K562 (cell line): ENCODE measurements around the gene NEIL1. TPM values are rescaled to one million over a fixed set of nuclear protein-coding genes. Genes with fewer than 3 reads are reported as not detected.

Experiments
- ATAC-seq: fragments of 200-7000 bp; cut with Tn5 transposase; 3 replicates; pipeline ENCODE4 v1.9.1; 2020; ENCODE audit warnings: moderate library complexity
- BruUV-seq: library from RNA; stranded (reverse); fragments of 400-500 nt; replicated peaks from 2 replicates; lab custom pipeline; 2021; lab: Mats Ljungman, UMichigan
- CTCF ChIA-PET: fragments of 300-600 bp; formaldehyde crosslinking; extraction: SDS; loops from one replicate; lab custom pipeline; 2021; ENCODE audit warnings: low intra/inter-chr PET ratio; lab: Yijun Ruan, JAX
- POLR2A ChIA-PET: fragments of 300-600, 350-650 bp; sonication (Branson Sonifier 250); formaldehyde crosslinking; extraction: SDS; loops from one replicate; lab custom pipeline; 2021; ENCODE audit warnings: antibody characterized with exemption, inconsistent platforms; lab: Yijun Ruan, JAX
- DNase-seq, 4 experiments: peaks; one replicate each; pipeline versions ENCODE4 v3.0.0 to v3.0.0-alpha.2; 2011 to 2018; ENCODE audit warnings: low spot score in 3 of 4, mixed read lengths in 3 of 4; ENCODE audit errors: extremely low read depth in 1 of 4
- FAIRE-seq: peaks from 2 replicates; lab custom pipeline; 2011; peaks lifted over from hg19 to GRCh38; lab: Jason Lieb, UNC
- H2AFZ ChIP-seq: 2 replicates; pipeline ENCODE4 v1.6.0; 2011; ENCODE audit warnings: low read depth, low read length, control low read depth, inconsistent platforms
- H3K27ac ChIP-seq: fragments of 200-600 bp; 3 replicates; pipeline ENCODE4 v1.8.0; 2011; ENCODE audit warnings: low read depth, mild to moderate bottlenecking, control low read depth, inconsistent platforms, low read length, moderate library complexity, mixed read lengths; ENCODE audit errors: extremely low read depth
- H3K27me3 ChIP-seq, 2 experiments: fragments of 300-600 bp in 1 of 2; 2 replicates in 1 of 2; 3 replicates in 1 of 2; pipeline versions ENCODE4 v1.6.0 to v1.8.0; 2011; ENCODE audit warnings: inconsistent platforms in 2 of 2, low read length in 2 of 2, mild to moderate bottlenecking in 1 of 2, mixed read lengths in 1 of 2, moderate library complexity in 1 of 2; ENCODE audit not compliant: control insufficient read depth in 2 of 2, insufficient read depth in 2 of 2
- H3K36me3 ChIP-seq: fragments of 300-600 bp; 3 replicates; pipeline ENCODE4 v1.8.0; 2011; ENCODE audit warnings: mild to moderate bottlenecking, low read length, inconsistent platforms; ENCODE audit not compliant: control insufficient read depth, insufficient read depth
- H3K4me1 ChIP-seq, 2 experiments: fragments of 200-600 bp in 1 of 2; replicated peaks in 1 of 2; 2 replicates in 1 of 2; 3 replicates in 1 of 2; pipeline versions ENCODE4 v1.5.1 to v1.8.0; 2011; ENCODE audit warnings: inconsistent platforms in 2 of 2, low read length in 2 of 2, mild to moderate bottlenecking in 1 of 2, mixed read lengths in 1 of 2, moderate library complexity in 1 of 2; ENCODE audit not compliant: control insufficient read depth in 2 of 2, insufficient read depth in 2 of 2
- H3K4me2 ChIP-seq: 2 replicates; pipeline ENCODE4 v1.6.1; 2011; ENCODE audit warnings: low read length, control low read depth, inconsistent platforms, mixed read lengths; ENCODE audit not compliant: insufficient read depth
- H3K4me3 ChIP-seq: fragments of 200-600 bp; sonication (generic), shearing (Covaris generic); 2 replicates; pipeline ENCODE4 v1.5.1; 2016; ENCODE audit warnings: control low read depth, inconsistent platforms
- H3K79me2 ChIP-seq: fragments of 200-600 bp; 3 replicates; pipeline ENCODE4 v1.8.0; 2011; ENCODE audit warnings: low read length, inconsistent platforms; ENCODE audit not compliant: control insufficient read depth, insufficient read depth
- H3K9ac ChIP-seq, 2 experiments: 2 replicates each; pipeline versions ENCODE4 v1.6.0 to v1.6.1; 2011; ENCODE audit warnings: low read depth in 2 of 2, low read length in 2 of 2, control low read depth in 1 of 2, inconsistent platforms in 1 of 2, mild to moderate bottlenecking in 1 of 2, mixed read lengths in 1 of 2; ENCODE audit not compliant: insufficient read depth in 1 of 2
- H3K9me1 ChIP-seq: one replicate; pipeline ENCODE4 v1.6.0; 2011; ENCODE audit warnings: inconsistent platforms, mild to moderate bottlenecking, low read length, moderate library complexity; ENCODE audit not compliant: control insufficient read depth, insufficient read depth
- H3K9me3 ChIP-seq: replicated peaks from 2 replicates; pipeline ENCODE4 v1.5.1; 2011; ENCODE audit warnings: low read depth, low read length, inconsistent platforms; ENCODE audit not compliant: control insufficient read depth, insufficient read depth
- H4K20me1 ChIP-seq: replicated peaks from 2 replicates; pipeline ENCODE4 v1.6.1; 2011; ENCODE audit warnings: low read length, inconsistent platforms, mixed read lengths; ENCODE audit not compliant: control insufficient read depth, insufficient read depth
- ATF7 ChIP-seq: fragments of 450-650 bp; IDR thresholded peaks from 2 replicates; pipeline ENCODE4 v1.7.1; 2014; ENCODE audit warnings: mild to moderate bottlenecking, moderate library complexity
- BCL6 ChIP-seq: fragments of 250-450 bp; sonication (Bioruptor Pico); IDR thresholded peaks from 2 replicates; pipeline ENCODE4 v1.4.0; 2020
- CREBBP ChIP-seq: IDR thresholded peaks from one replicate; pipeline ENCODE4 v1.6.1; 2012; ENCODE audit warnings: low read depth, mild to moderate bottlenecking, control low read depth, inconsistent platforms, low read length
- CXXC5 ChIP-seq: fragments of 250-450 bp; sonication (Bioruptor Pico); IDR thresholded peaks from 2 replicates; pipeline ENCODE4 v1.8.0; 2022; ENCODE audit warnings: inconsistent platforms, mild to moderate bottlenecking, moderate library complexity
- FIP1L1 ChIP-seq: fragments of 200-400 bp; formaldehyde crosslinking; IDR thresholded peaks from 2 replicates; pipeline ENCODE4 v1.6.1; 2018; ENCODE audit warnings: mild to moderate bottlenecking, low read depth, low read length; ENCODE audit not compliant: poor library complexity, severe bottlenecking
- NELFE ChIP-seq: IDR thresholded peaks from 2 replicates; pipeline ENCODE4 v1.6.1; 2011; ENCODE audit warnings: mild to moderate bottlenecking; ENCODE audit not compliant: insufficient read depth, insufficient read length
- NONO ChIP-seq, 2 experiments: fragments of 200-400 bp in 1 of 2; fragments of 450-650 bp in 1 of 2; formaldehyde crosslinking in 1 of 2; IDR thresholded peaks; 2 replicates each; pipeline ENCODE4 v1.6.1; 2017; ENCODE audit warnings: low read depth in 2 of 2, mild to moderate bottlenecking in 2 of 2, moderate library complexity in 2 of 2, low read length in 1 of 2
- NR1H2 ChIP-seq: sonication (generic); formaldehyde crosslinking; IDR thresholded peaks from 2 replicates; pipeline ENCODE4 v1.4.0; 2020; ENCODE audit warnings: mild to moderate bottlenecking, missing genetic modification reagents
- PHF21A ChIP-seq: fragments of 450-650 bp; IDR thresholded peaks from 2 replicates; pipeline ENCODE4 v1.6.1; 2017; ENCODE audit warnings: low read depth, borderline replicate concordance
- RBFOX2 ChIP-seq: fragments of 200-400 bp; formaldehyde crosslinking; IDR thresholded peaks from 2 replicates; pipeline ENCODE4 v1.6.1; 2017; ENCODE audit warnings: low read depth, mild to moderate bottlenecking, low read length, moderate library complexity
- SUPT5H ChIP-seq: fragments of 450-650 bp; IDR thresholded peaks from 2 replicates; pipeline ENCODE4 v1.6.1; 2016
- TAF1 ChIP-seq: IDR thresholded peaks from 2 replicates; pipeline ENCODE4 v1.6.1; 2011; ENCODE audit warnings: mild to moderate bottlenecking, low read length, moderate library complexity; ENCODE audit not compliant: insufficient read depth, control insufficient read depth, severe bottlenecking; ENCODE audit errors: extremely low read depth
- TARDBP ChIP-seq: fragments of 450-650 bp; IDR thresholded peaks from 2 replicates; pipeline ENCODE4 v1.6.1; 2016
- VEZF1 ChIP-seq: fragments of 200-800 bp; sonication (Bioruptor generic); IDR thresholded peaks from 2 replicates; pipeline ENCODE4 v1.6.1; 2017; ENCODE audit warnings: missing genetic modification characterization, missing compliant biosample characterization
- YY1 ChIP-seq, 3 experiments: IDR thresholded peaks; 2 replicates each; pipeline ENCODE4 v1.6.1; 2011; ENCODE audit warnings: low read length in 2 of 3, mild to moderate bottlenecking in 2 of 3, moderate library complexity in 2 of 3, borderline replicate concordance in 1 of 3, control low read depth in 1 of 3, low read depth in 1 of 3; ENCODE audit not compliant: insufficient read depth in 3 of 3, insufficient replicate concordance in 2 of 3, control insufficient read depth in 1 of 3, insufficient read length in 1 of 3; ENCODE audit errors: extremely low read depth in 1 of 3
- ZNF197 ChIP-seq: fragments of 200-800 bp; sonication (Bioruptor generic); IDR thresholded peaks from 2 replicates; pipeline ENCODE4 v1.6.1; 2016; ENCODE audit warnings: low read depth, missing genetic modification characterization, missing compliant biosample characterization
- ZNF212 ChIP-seq: fragments of 450-650 bp; formaldehyde crosslinking; IDR thresholded peaks from 2 replicates; pipeline ENCODE4 v1.4.0; 2020; ENCODE audit warnings: mild to moderate bottlenecking
- ZNF263 ChIP-seq: sonication (generic); formaldehyde crosslinking; IDR thresholded peaks from 2 replicates; pipeline ENCODE4 v1.8.0; 2022; ENCODE audit warnings: mild to moderate bottlenecking, missing genetic modification reagents, borderline replicate concordance
- ZZZ3 ChIP-seq: fragments of 450-650 bp; IDR thresholded peaks from 2 replicates; pipeline ENCODE4 v1.6.1; 2016; ENCODE audit warnings: antibody characterized with exemption, mild to moderate bottlenecking, moderate library complexity
- WGBS: fragments of 100-300 bp; shearing (Covaris generic); methylation state at CpG from one replicate; pipeline ENCODE4 v1.1.6; 2016; ENCODE audit warnings: low coverage, mixed read lengths; ENCODE audit not compliant: insufficient coverage; ENCODE audit errors: missing lambda C conversion rate; 5-methylcytosine and 5-hydroxymethylcytosine counted together
- in situ Hi-C: fragments of 300-500 bp; cut with MboI; formaldehyde crosslinking; loops from 4 replicates; pipeline ENCODE4 v1.15.0; 2018; ENCODE audit warnings: inconsistent platforms, mixed read lengths
- intact Hi-C: fragments of 100-400 bp; cut with micrococcal nuclease; formaldehyde crosslinking; loops from 2 replicates; pipeline ENCODE4 v1.14.2; 2022
- polyA plus RNA-seq, 8 experiments: library from polyadenylated mRNA; depleted of rRNA in 4 of 8; stranded (reverse) in 5 of 8; unstranded in 3 of 8; fragments of >200 nt; fragmentation: Nextera tagmentation in 2 of 8; fragmentation: Illumina TruSeq in 1 of 8; extraction: Ambion mirVana in 2 of 8; extraction: Trizol in 1 of 8; gene quantifications; 2 replicates each; pipeline versions ENCODE4 v1.2.1 to v1.2.3, GENCODE V29; 2011 to 2014; ENCODE audit warnings: inconsistent platforms in 1 of 8, missing spikeins in 1 of 8
- total RNA-seq, 7 experiments: library from RNA; depleted of rRNA in 6 of 7; stranded (reverse); fragments of >200 nt in 6 of 7; fragmentation: Illumina TruSeq in 2 of 7; extraction: Trizol in 2 of 7; gene quantifications; 2 replicates each; pipeline versions ENCODE4 v1.2.1 to v1.2.3, GENCODE V29; 2011 to 2021; ENCODE audit warnings: low replicate concordance in 1 of 7
- TF ChIP-seq, protein P1 (sequence below): fragments of 250-450 bp; sonication (Bioruptor Pico); IDR thresholded peaks from 2 replicates; pipeline ENCODE4 v1.8.0; 2021; ENCODE audit warnings: mild to moderate bottlenecking, moderate library complexity

NEIL1 gene
- total and polyA plus RNA-seq, 9 of the 15 experiments (the other 6 are each of a cell fraction or from before 2014, with no cell fraction given), result 0.14 to 4.3 (median 2.4) TPM

DNA sequence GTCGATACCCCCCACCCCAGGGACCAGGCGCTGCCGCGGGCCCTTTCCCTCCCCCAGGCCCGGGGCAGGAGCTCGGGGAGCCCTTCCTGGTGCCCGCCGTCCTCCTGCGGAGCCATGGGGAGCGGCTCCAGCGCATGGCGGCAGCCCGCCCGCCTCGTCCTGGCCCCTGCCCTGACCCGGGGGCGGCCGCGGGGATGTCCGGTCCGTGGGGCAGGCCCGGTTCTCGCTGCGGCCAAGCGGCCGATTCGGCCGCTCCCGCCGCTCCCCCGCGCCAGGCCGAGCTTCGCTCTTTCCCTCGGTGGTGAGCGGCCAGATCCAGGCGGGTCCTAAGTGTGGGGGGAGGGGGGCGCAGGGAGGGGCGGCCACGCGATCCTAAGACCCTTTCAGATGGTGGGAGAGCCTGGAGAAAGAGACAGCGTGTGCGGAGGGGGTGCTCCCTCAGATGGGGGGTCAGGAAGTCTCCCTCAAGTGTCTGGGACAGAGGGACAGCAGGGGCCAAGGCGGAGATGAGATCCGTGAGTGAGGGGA lies 1.3 kb downstream of the NEIL1 start:
- BruUV-seq, result no TSS peak
- Histone ChIP-seq H3K36me3 (no peaks in the 10 kb centered on the region), H3K79me2 (no peaks in the 10 kb centered on the region), H3K9me3 (no peaks in the 10 kb centered on the region), H4K20me1 (no peaks in the 10 kb centered on the region), H3K27ac (peak overlapping the region; percentile 61; the same call in 2 of the 3 replicates), H3K4me2 (peak overlapping the region; percentile 80), H3K4me3 (peak overlapping the region; percentile 55), H3K9ac (peak overlapping the region; percentile 72 to 89), H2AFZ (peak overlapping the region; percentile 95), H3K4me1 (peaks cover 4 to 31% of the 10 kb centered on the region in 2 experiments; a peak in 3 of 5 replicates), H3K27me3 (no peaks in the 10 kb centered on the region), H3K9me1 (no peaks in the 10 kb centered on the region)
- ChIA-PET POLR2A (interaction anchor here (0.6 to 0.9 kb wide), 4 partner anchors 16 to 467 kb away, joined by 3 read pairs; no protein-coding TSS in a partner anchor), CTCF (no interaction called here)
- WGBS, result 6% methylated on average over 16 of the region's 45 CpGs
- ATAC-seq (peak; percentile 61), DNase-seq (peak in 3 of 4 experiments; percentile 54 to 71 (median 69)), FAIRE-seq (no peak)
- in situ Hi-C loops, result no loop called here
- intact Hi-C loops, result no loop called here
- TF ChIP-seq NONO (IDR thresholded peaks at IDR 0.05; ENCODE audit: low read depth in 2 of 2, low read length in 1 of 2) (peak in 1 of 2 experiments; percentile 41; a peak in 1 of 4 replicates), TAF1 (peak; percentile 36), VEZF1 (peak; percentile 38; the same call in 1 of the 2 replicates), RBFOX2 (peak; percentile 7; the same call in 1 of the 2 replicates), FIP1L1 (no peak), TARDBP (no peak), ZZZ3 (no peak), BCL6 (CRISPR knock-in tag) (no peak), ZNF263 (CRISPR knock-in tag) (no peak), CXXC5 (no peak), NELFE (no peak), NR1H2 (CRISPR knock-in tag) (no peak), YY1 (IDR thresholded peaks at IDR 0.05; ENCODE audit: borderline replicate concordance in 1 of 3, control insufficient read depth in 1 of 3, extremely low read depth in 1 of 3, insufficient read depth in 3 of 3, insufficient read length in 1 of 3, insufficient replicate concordance in 2 of 3, low read depth in 1 of 3, low read length in 2 of 3) (peak in 1 of 3 experiments; percentile 27), ZNF197 (CRISPR knock-in tag) (no peak), CREBBP (no peak), ZNF212 (CRISPR knock-in tag) (no peak), ATF7 (no peak), PHF21A (no peak), SUPT5H (no peak)
- TF ChIP-seq, protein P1, sequence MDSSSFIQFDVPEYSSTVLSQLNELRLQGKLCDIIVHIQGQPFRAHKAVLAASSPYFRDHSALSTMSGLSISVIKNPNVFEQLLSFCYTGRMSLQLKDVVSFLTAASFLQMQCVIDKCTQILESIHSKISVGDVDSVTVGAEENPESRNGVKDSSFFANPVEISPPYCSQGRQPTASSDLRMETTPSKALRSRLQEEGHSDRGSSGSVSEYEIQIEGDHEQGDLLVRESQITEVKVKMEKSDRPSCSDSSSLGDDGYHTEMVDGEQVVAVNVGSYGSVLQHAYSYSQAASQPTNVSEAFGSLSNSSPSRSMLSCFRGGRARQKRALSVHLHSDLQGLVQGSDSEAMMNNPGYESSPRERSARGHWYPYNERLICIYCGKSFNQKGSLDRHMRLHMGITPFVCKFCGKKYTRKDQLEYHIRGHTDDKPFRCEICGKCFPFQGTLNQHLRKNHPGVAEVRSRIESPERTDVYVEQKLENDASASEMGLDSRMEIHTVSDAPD (CRISPR knock-in tag), result no peak
